GM12875 (cell line): Measurements from ENCODE around the gene TOP3B.

Source experiments
- H3K4me3 ChIP-seq: one replicate; pipeline ENCODE4 v1.5.1; 2011; ENCODE audit warnings: low read depth, low read length, control low read depth
- TF ChIP-seq, protein P1 (sequence below): IDR thresholded peaks from 2 replicates; pipeline ENCODE4 v1.5.1; 2011; ENCODE audit warnings: low read depth, mild to moderate bottlenecking, control low read depth, inconsistent platforms, low read length, moderate library complexity, borderline replicate concordance; ENCODE audit not compliant: insufficient read depth

Gene TOP3B

GRCh38 chr22:21980547-21980946 is 2.0 kb downstream of the TOP3B start:
- TF ChIP-seq, protein P1, sequence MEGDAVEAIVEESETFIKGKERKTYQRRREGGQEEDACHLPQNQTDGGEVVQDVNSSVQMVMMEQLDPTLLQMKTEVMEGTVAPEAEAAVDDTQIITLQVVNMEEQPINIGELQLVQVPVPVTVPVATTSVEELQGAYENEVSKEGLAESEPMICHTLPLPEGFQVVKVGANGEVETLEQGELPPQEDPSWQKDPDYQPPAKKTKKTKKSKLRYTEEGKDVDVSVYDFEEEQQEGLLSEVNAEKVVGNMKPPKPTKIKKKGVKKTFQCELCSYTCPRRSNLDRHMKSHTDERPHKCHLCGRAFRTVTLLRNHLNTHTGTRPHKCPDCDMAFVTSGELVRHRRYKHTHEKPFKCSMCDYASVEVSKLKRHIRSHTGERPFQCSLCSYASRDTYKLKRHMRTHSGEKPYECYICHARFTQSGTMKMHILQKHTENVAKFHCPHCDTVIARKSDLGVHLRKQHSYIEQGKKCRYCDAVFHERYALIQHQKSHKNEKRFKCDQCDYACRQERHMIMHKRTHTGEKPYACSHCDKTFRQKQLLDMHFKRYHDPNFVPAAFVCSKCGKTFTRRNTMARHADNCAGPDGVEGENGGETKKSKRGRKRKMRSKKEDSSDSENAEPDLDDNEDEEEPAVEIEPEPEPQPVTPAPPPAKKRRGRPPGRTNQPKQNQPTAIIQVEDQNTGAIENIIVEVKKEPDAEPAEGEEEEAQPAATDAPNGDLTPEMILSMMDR: no peak

GRCh38 chr22:21978564-21979386 is 3.8 kb downstream of the TOP3B start:
- H3K4me3 ChIP-seq: no peak overlapping the region

More at GRCh38 chr22:21980547-21980946, 2.0 kb downstream of the TOP3B start:
- H3K4me3 ChIP-seq: no peak overlapping the region

DNA sequence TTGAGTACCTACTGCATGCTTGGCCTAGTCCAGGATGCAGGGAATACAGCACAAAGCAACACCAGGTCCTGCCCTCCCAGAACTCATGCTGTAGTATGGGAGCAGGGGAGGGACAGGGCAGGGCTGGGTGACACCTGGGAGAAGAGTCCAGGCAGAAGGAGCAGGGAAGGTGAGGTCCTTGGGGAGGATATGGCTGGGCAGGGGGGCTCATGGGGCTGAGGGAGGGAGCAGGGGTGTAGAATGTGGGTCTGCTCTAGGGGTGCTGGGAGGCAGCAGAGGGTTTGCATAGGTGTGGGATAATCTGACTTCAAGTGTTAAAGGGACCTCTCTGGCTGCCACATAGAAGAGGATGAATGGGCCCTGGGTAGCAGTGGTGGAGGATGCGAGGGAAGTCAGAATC is 4.8 kb downstream of the TOP3B start:
- H3K4me3 ChIP-seq: no peak overlapping the region
- TF ChIP-seq, protein P1: no peak

More at GRCh38 chr22:21978564-21979386, 3.8 kb downstream of the TOP3B start:
- TF ChIP-seq, protein P1: no peak

GRCh38 chr22:21975854-21976345 is 6.7 kb downstream of the TOP3B start:
- TF ChIP-seq, protein P1: no peak
- no peak overlapping the region for H3K4me3 ChIP-seq

GRCh38 chr22:21975273-21975672 is 7.3 kb downstream of the TOP3B start:
- no peak overlapping the region for H3K4me3 ChIP-seq
- TF ChIP-seq, protein P1: no peak

- H3K4me3 ChIP-seq: no peak overlapping the region
- TF ChIP-seq, protein P1: no peak
These were observed 8.4 kb downstream of the TOP3B start for GRCh38 chr22:21974058-21974649.
